IgD-negative memory B cell (primary cell): ENCODE results near the gene SPAAR. TPM values are rescaled to one million over a fixed set of nuclear protein-coding genes. Genes with fewer than 3 reads are reported as not detected.

Experiments used
- polyA plus RNA-seq: library from polyadenylated mRNA; unstranded; fragments of 300-500 nt; fragmentation: Illumina TruSeq; gene quantifications from one replicate; pipeline ENCODE4 v1.2.3, GENCODE V29; 2021

The SPAAR gene
- polyA plus RNA-seq, 1 donor from 2014 or later = not detected

Other genes with a start within 250 kb of the SPAAR start
- gene ARHGEF39, start 244.3 kb upstream of the SPAAR start, polyA plus RNA-seq = 0.64 TPM
- not detected for gene CA9, start 235.6 kb upstream of the SPAAR start, polyA plus RNA-seq
- not detected for gene TPM2, start 219.6 kb upstream of the SPAAR start, polyA plus RNA-seq
- gene TLN1, start 177.3 kb upstream of the SPAAR start, polyA plus RNA-seq = 106 TPM
- gene CREB3, start 176.8 kb upstream of the SPAAR start, polyA plus RNA-seq = 29.3 TPM
- 34.6 TPM for gene GBA2, start 160.3 kb upstream of the SPAAR start, polyA plus RNA-seq
- 7.2 TPM for gene RGP1, start 160.2 kb upstream of the SPAAR start, polyA plus RNA-seq
- gene MSMP, start 155.2 kb upstream of the SPAAR start, polyA plus RNA-seq = 3.8 TPM
- gene NPR2, start 117.9 kb upstream of the SPAAR start, polyA plus RNA-seq = 1.9 TPM
- 1.1 TPM for gene SPAG8, start 97.2 kb upstream of the SPAAR start, polyA plus RNA-seq
- 89.2 TPM for gene HINT2, start 94.4 kb upstream of the SPAAR start, polyA plus RNA-seq
- gene FAM221B, start 80.8 kb upstream of the SPAAR start, polyA plus RNA-seq = not detected
- 1.3 TPM for gene TMEM8B, start 80.3 kb upstream of the SPAAR start, polyA plus RNA-seq
- not detected for gene OR13J1, start 39.1 kb upstream of the SPAAR start, polyA plus RNA-seq
- not detected for gene HRCT1, start 3.3 kb upstream of the SPAAR start, polyA plus RNA-seq
- gene OR2S2, start 48.7 kb downstream of the SPAAR start, polyA plus RNA-seq = not detected
- 5.3 TPM for gene RECK, start 127.4 kb downstream of the SPAAR start, polyA plus RNA-seq
- gene GLIPR2, start 227.2 kb downstream of the SPAAR start, polyA plus RNA-seq = 36.2 TPM